K562 (cell line): ENCODE data around the gene PLXND1. TPM values are rescaled to one million over a fixed set of nuclear protein-coding genes. Genes with fewer than 3 reads are reported as not detected.

Source experiments
- ATAC-seq: fragments of 200-7000 bp; cut with Tn5 transposase; 3 replicates; pipeline ENCODE4 v1.9.1; 2020; ENCODE audit warnings: moderate library complexity
- BruUV-seq: library from RNA; stranded (reverse); fragments of 400-500 nt; replicated peaks from 2 replicates; lab custom pipeline; 2021; lab: Mats Ljungman, UMichigan
- CTCF ChIA-PET: fragments of 300-600 bp; formaldehyde crosslinking; extraction: SDS; loops from one replicate; lab custom pipeline; 2021; ENCODE audit warnings: low intra/inter-chr PET ratio; lab: Yijun Ruan, JAX
- POLR2A ChIA-PET: fragments of 300-600, 350-650 bp; sonication (Branson Sonifier 250); formaldehyde crosslinking; extraction: SDS; loops from one replicate; lab custom pipeline; 2021; ENCODE audit warnings: antibody characterized with exemption, inconsistent platforms; lab: Yijun Ruan, JAX
- DNase-seq, 4 experiments: peaks; one replicate each; pipeline versions ENCODE4 v3.0.0 to v3.0.0-alpha.2; 2011 to 2018; ENCODE audit warnings: low spot score in 3 of 4, mixed read lengths in 3 of 4; ENCODE audit errors: extremely low read depth in 1 of 4
- FAIRE-seq: peaks from 2 replicates; lab custom pipeline; 2011; peaks lifted over from hg19 to GRCh38; lab: Jason Lieb, UNC
- H2AFZ ChIP-seq: 2 replicates; pipeline ENCODE4 v1.6.0; 2011; ENCODE audit warnings: low read depth, low read length, control low read depth, inconsistent platforms
- H3K27ac ChIP-seq: fragments of 200-600 bp; 3 replicates; pipeline ENCODE4 v1.8.0; 2011; ENCODE audit warnings: low read depth, mild to moderate bottlenecking, control low read depth, inconsistent platforms, low read length, moderate library complexity, mixed read lengths; ENCODE audit errors: extremely low read depth
- H3K27me3 ChIP-seq, 2 experiments: fragments of 300-600 bp in 1 of 2; 2 replicates in 1 of 2; 3 replicates in 1 of 2; pipeline versions ENCODE4 v1.6.0 to v1.8.0; 2011; ENCODE audit warnings: inconsistent platforms in 2 of 2, low read length in 2 of 2, mild to moderate bottlenecking in 1 of 2, mixed read lengths in 1 of 2, moderate library complexity in 1 of 2; ENCODE audit not compliant: control insufficient read depth in 2 of 2, insufficient read depth in 2 of 2
- H3K36me3 ChIP-seq: fragments of 300-600 bp; 3 replicates; pipeline ENCODE4 v1.8.0; 2011; ENCODE audit warnings: mild to moderate bottlenecking, low read length, inconsistent platforms; ENCODE audit not compliant: control insufficient read depth, insufficient read depth
- H3K4me1 ChIP-seq, 2 experiments: fragments of 200-600 bp in 1 of 2; replicated peaks in 1 of 2; 2 replicates in 1 of 2; 3 replicates in 1 of 2; pipeline versions ENCODE4 v1.5.1 to v1.8.0; 2011; ENCODE audit warnings: inconsistent platforms in 2 of 2, low read length in 2 of 2, mild to moderate bottlenecking in 1 of 2, mixed read lengths in 1 of 2, moderate library complexity in 1 of 2; ENCODE audit not compliant: control insufficient read depth in 2 of 2, insufficient read depth in 2 of 2
- H3K4me2 ChIP-seq: 2 replicates; pipeline ENCODE4 v1.6.1; 2011; ENCODE audit warnings: low read length, control low read depth, inconsistent platforms, mixed read lengths; ENCODE audit not compliant: insufficient read depth
- H3K4me3 ChIP-seq: fragments of 200-600 bp; sonication (generic), shearing (Covaris generic); 2 replicates; pipeline ENCODE4 v1.5.1; 2016; ENCODE audit warnings: control low read depth, inconsistent platforms
- H3K79me2 ChIP-seq: fragments of 200-600 bp; 3 replicates; pipeline ENCODE4 v1.8.0; 2011; ENCODE audit warnings: low read length, inconsistent platforms; ENCODE audit not compliant: control insufficient read depth, insufficient read depth
- H3K9ac ChIP-seq, 2 experiments: 2 replicates each; pipeline versions ENCODE4 v1.6.0 to v1.6.1; 2011; ENCODE audit warnings: low read depth in 2 of 2, low read length in 2 of 2, control low read depth in 1 of 2, inconsistent platforms in 1 of 2, mild to moderate bottlenecking in 1 of 2, mixed read lengths in 1 of 2; ENCODE audit not compliant: insufficient read depth in 1 of 2
- H3K9me1 ChIP-seq: one replicate; pipeline ENCODE4 v1.6.0; 2011; ENCODE audit warnings: inconsistent platforms, mild to moderate bottlenecking, low read length, moderate library complexity; ENCODE audit not compliant: control insufficient read depth, insufficient read depth
- H3K9me3 ChIP-seq: replicated peaks from 2 replicates; pipeline ENCODE4 v1.5.1; 2011; ENCODE audit warnings: low read depth, low read length, inconsistent platforms; ENCODE audit not compliant: control insufficient read depth, insufficient read depth
- H4K20me1 ChIP-seq: replicated peaks from 2 replicates; pipeline ENCODE4 v1.6.1; 2011; ENCODE audit warnings: low read length, inconsistent platforms, mixed read lengths; ENCODE audit not compliant: control insufficient read depth, insufficient read depth
- HINFP ChIP-seq: fragments of 450-650 bp; conservative IDR thresholded peaks from 2 replicates; pipeline ENCODE4 v1.6.1; 2016; ENCODE audit warnings: missing genetic modification characterization, low read depth, mild to moderate bottlenecking, control low read depth, missing compliant biosample characterization
- MAX ChIP-seq: sonication (generic); formaldehyde crosslinking; IDR thresholded peaks from 2 replicates; pipeline ENCODE4 v1.9.0; 2022; ENCODE audit warnings: mild to moderate bottlenecking, missing genetic modification reagents
- MED1 ChIP-seq: sonication (generic); formaldehyde crosslinking; IDR thresholded peaks from 2 replicates; pipeline ENCODE4 v1.8.1; 2023; ENCODE audit warnings: missing genetic modification reagents, borderline replicate concordance
- NUFIP1 ChIP-seq: fragments of 450-650 bp; IDR thresholded peaks from 2 replicates; pipeline ENCODE4 v1.6.1; 2018; ENCODE audit not compliant: partially characterized antibody
- PHF20 ChIP-seq: fragments of 450-650 bp; IDR thresholded peaks from 2 replicates; pipeline ENCODE4 v1.6.1; 2018; ENCODE audit not compliant: partially characterized antibody
- RBM25 ChIP-seq: fragments of 200-400 bp; formaldehyde crosslinking; IDR thresholded peaks from 2 replicates; pipeline ENCODE4 v1.6.1; 2018; ENCODE audit warnings: low read length, low read depth, moderate library complexity; ENCODE audit not compliant: severe bottlenecking
- RCOR1 ChIP-seq, 2 experiments: IDR thresholded peaks; 2 replicates each; pipeline ENCODE4 v1.6.1; 2012; ENCODE audit warnings: low read depth in 2 of 2, low read length in 2 of 2, borderline replicate concordance in 1 of 2, improper control_type of control experiment in 1 of 2
- SMARCA5 ChIP-seq: fragments of 450-650 bp; IDR thresholded peaks from 2 replicates; pipeline ENCODE4 v1.6.1; 2016
- TAF1 ChIP-seq: IDR thresholded peaks from 2 replicates; pipeline ENCODE4 v1.6.1; 2011; ENCODE audit warnings: mild to moderate bottlenecking, low read length, moderate library complexity; ENCODE audit not compliant: insufficient read depth, control insufficient read depth, severe bottlenecking; ENCODE audit errors: extremely low read depth
- TCF3 ChIP-seq: sonication (generic); formaldehyde crosslinking; IDR thresholded peaks from 2 replicates; pipeline ENCODE4 v1.4.0; 2020; ENCODE audit warnings: mild to moderate bottlenecking, missing genetic modification reagents
- TOE1 ChIP-seq, 2 experiments: fragments of 450-650 bp in 1 of 2; sonication (generic) in 1 of 2; formaldehyde crosslinking in 1 of 2; IDR thresholded peaks; 2 replicates each; pipeline versions ENCODE4 v1.7.1 to v1.8.0; 2016 to 2022; ENCODE audit warnings: borderline replicate concordance in 2 of 2, mild to moderate bottlenecking in 2 of 2, antibody characterized with exemption in 1 of 2, inconsistent platforms in 1 of 2, low read depth in 1 of 2, missing genetic modification reagents in 1 of 2, moderate library complexity in 1 of 2
- ZNF347 ChIP-seq: fragments of 450-650 bp; formaldehyde crosslinking; IDR thresholded peaks from 2 replicates; pipeline ENCODE4 v1.4.0; 2020; ENCODE audit warnings: low read depth, mild to moderate bottlenecking, moderate library complexity
- ZNF511 ChIP-seq: sonication (generic); formaldehyde crosslinking; IDR thresholded peaks from 2 replicates; pipeline ENCODE4 v1.8.0; 2022; ENCODE audit warnings: mild to moderate bottlenecking, missing genetic modification reagents
- ZNF518B ChIP-seq: fragments of 250-450 bp; sonication (Bioruptor Pico); IDR thresholded peaks from 2 replicates; pipeline ENCODE4 v1.5.0; 2021; ENCODE audit warnings: mild to moderate bottlenecking, moderate library complexity
- WGBS: fragments of 100-300 bp; shearing (Covaris generic); methylation state at CpG from one replicate; pipeline ENCODE4 v1.1.6; 2016; ENCODE audit warnings: low coverage, mixed read lengths; ENCODE audit not compliant: insufficient coverage; ENCODE audit errors: missing lambda C conversion rate; 5-methylcytosine and 5-hydroxymethylcytosine counted together
- in situ Hi-C: fragments of 300-500 bp; cut with MboI; formaldehyde crosslinking; loops from 4 replicates; pipeline ENCODE4 v1.15.0; 2018; ENCODE audit warnings: inconsistent platforms, mixed read lengths
- intact Hi-C: fragments of 100-400 bp; cut with micrococcal nuclease; formaldehyde crosslinking; loops from 2 replicates; pipeline ENCODE4 v1.14.2; 2022
- polyA plus RNA-seq, 8 experiments: library from polyadenylated mRNA; depleted of rRNA in 4 of 8; stranded (reverse) in 5 of 8; unstranded in 3 of 8; fragments of >200 nt; fragmentation: Nextera tagmentation in 2 of 8; fragmentation: Illumina TruSeq in 1 of 8; extraction: Ambion mirVana in 2 of 8; extraction: Trizol in 1 of 8; gene quantifications; 2 replicates each; pipeline versions ENCODE4 v1.2.1 to v1.2.3, GENCODE V29; 2011 to 2014; ENCODE audit warnings: inconsistent platforms in 1 of 8, missing spikeins in 1 of 8
- total RNA-seq, 7 experiments: library from RNA; depleted of rRNA in 6 of 7; stranded (reverse); fragments of >200 nt in 6 of 7; fragmentation: Illumina TruSeq in 2 of 7; extraction: Trizol in 2 of 7; gene quantifications; 2 replicates each; pipeline versions ENCODE4 v1.2.1 to v1.2.3, GENCODE V29; 2011 to 2021; ENCODE audit warnings: low replicate concordance in 1 of 7

PLXND1 gene
- total and polyA plus RNA-seq, 9 of the 15 experiments (the other 6 are each of a cell fraction or from before 2014, with no cell fraction given): 0.34 to 28.8 (median 14.0) TPM

GRCh38 chr3:129608936-129609590 lies 2.6 kb upstream of the PLXND1 start:
- POLR2A ChIA-PET: no interaction called here
- Histone ChIP-seq H3K79me2 (peaks cover 20% of the 10 kb centered on the region), H3K9ac (no peak overlapping the region; a peak in 2 of 4 replicates), H3K27ac (no peak overlapping the region), H2AFZ (0 out of 2 replicates have a peak overlapping the region, but pooled peaks have one; percentile 14), H3K9me3 (no peaks in the 10 kb centered on the region), H4K20me1 (peaks cover 9% of the 10 kb centered on the region; the same call in 1 of the 2 replicates), H3K36me3 (no peaks in the 10 kb centered on the region), H3K27me3 (no peaks in the 10 kb centered on the region), H3K4me3 (no peak overlapping the region), H3K4me2 (no peak overlapping the region; the same call in 1 of the 2 replicates), H3K9me1 (no peaks in the 10 kb centered on the region), H3K4me1 (peaks cover 22 to 76% of the 10 kb centered on the region in 2 experiments; a peak in 4 of 5 replicates)
- ATAC-seq (no peak), FAIRE-seq (no peak), DNase-seq (no peak)
- intact Hi-C loops (loop anchor here (1.0 to 10.0 kb wide), 2 partner anchors 119 to 224 kb away; no protein-coding TSS in a partner anchor), in situ Hi-C loops (no loop called here)
- CTCF ChIA-PET: no interaction called here
- WGBS: 51% methylated on average over 4 of the region's 4 CpGs
- BruUV-seq: no TSS peak
- TF ChIP-seq TOE1 (IDR thresholded peaks at IDR 0.05; ENCODE audit: borderline replicate concordance) (0 out of 2 replicates have a peak, but pooled peaks have one; percentile 8), TOE1 (CRISPR knock-in tag; IDR thresholded peaks at IDR 0.05; ENCODE audit: borderline replicate concordance, low read depth) (no peak), MAX (CRISPR knock-in tag) (0 out of 2 replicates have a peak, but pooled peaks have one; percentile 18), NUFIP1 (no peak), ZNF511 (CRISPR knock-in tag) (0 out of 2 replicates have a peak, but pooled peaks have one; percentile 40), HINFP (tag) (no peak), RCOR1 (IDR thresholded peaks at IDR 0.05; ENCODE audit: borderline replicate concordance in 1 of 2, low read depth in 2 of 2, low read length in 2 of 2) (peak in 1 of 2 experiments; percentile 25; a peak in 1 of 4 replicates), ZNF347 (CRISPR knock-in tag) (no peak), SMARCA5 (peak; percentile 20; the same call in 1 of the 2 replicates), PHF20 (peak; percentile 43), TCF3 (CRISPR knock-in tag) (0 out of 2 replicates have a peak, but pooled peaks have one; percentile 1), TAF1 (no peak), RBM25 (peak; percentile 81), MED1 (CRISPR knock-in tag) (no peak), ZNF518B (no peak)
